HG02571 (cell line): ENCODE data around the gene EPS8.

Experiments used
- ATAC-seq: cut with Tn5 transposase; IDR thresholded peaks from one replicate; pipeline ENCODE4 v1.9.1; 2021; ENCODE audit warnings: mild to moderate bottlenecking, moderate library complexity; ENCODE audit not compliant: unreplicated experiment

The EPS8 gene

DNA sequence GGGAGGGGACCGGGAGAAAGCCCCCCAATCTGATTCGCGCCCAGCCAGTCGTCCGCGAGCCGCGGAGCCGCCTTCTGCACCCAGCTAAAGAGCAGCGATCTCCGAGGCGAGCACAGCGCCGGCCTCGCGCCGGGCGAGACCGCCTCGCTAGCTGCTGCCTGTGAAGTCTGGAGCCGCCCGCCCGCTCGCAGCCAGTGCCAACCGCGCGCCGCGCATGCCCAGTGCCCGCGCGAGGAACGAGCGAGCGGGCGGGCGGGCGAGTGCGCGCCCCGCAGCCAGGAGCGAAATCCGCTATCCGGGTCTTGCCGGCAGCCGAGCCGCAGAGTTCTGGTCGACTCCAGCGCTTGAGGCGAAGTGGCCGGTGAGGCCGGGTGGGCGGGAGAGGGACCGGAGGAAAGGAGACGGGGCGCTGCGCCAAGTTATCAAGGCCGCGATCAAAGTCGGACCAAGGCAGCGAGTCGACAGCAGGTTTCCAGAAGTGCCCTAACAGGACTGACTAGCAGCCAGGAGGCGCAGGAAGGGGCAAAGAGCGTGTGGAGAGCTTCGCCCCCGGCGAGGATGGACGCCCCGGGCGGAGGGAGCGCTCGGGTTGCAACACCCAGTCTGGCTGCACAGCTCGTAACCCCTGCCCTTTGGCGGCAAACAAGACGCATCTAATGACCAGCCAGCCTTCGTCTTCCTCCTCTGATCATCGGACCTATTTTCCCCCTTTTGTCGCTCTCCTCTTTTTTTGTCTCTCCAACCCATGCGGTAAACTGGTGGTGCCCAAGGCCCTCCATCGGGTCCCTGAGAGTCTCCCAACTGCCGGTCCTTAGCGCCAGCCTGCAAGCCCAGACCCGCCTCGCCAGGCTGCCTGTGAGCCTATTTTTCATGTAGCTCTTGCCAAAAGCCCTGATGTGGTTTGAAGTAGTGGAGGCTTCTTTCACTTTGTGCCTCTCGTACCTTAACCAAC, at the start of gene EPS8:
EPS8 (minus strand) TSS at position 169 of the 952 bp plus-strand sequence. CDS start 106,437 bp downstream, outside the sequence.
- peak; percentile 91 for ATAC-seq

DNA sequence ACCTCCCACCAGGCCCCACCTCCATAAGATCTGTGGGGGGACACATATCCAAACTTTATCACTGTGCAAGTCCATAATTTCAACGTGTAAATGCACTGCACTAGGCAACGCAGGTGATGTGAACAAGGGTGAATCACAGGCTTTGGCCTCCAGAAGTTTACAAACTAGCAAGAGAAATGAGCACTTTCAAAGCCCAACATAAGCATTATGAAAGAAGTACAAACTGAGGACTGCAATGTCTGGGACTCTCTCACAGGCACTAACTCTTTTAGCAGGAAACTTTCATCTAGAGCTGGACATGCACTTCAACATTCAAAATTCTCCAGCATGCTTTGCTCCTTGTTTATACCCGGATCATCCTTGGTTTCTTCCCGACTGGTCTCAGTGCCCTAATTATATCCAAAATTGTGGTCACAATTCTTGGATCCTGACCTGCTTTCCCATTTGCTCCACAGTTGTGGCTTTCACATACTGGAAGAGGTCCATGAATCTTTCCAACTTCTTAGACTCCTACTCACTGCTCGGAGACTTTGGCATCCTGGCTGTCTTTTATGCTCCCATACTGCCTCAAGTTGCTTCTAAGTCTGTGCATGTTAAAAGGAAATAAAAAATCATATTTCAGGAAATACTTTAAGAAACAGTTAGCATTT, 48.1 kb upstream of the EPS8 start:
- no peak for ATAC-seq

DNA sequence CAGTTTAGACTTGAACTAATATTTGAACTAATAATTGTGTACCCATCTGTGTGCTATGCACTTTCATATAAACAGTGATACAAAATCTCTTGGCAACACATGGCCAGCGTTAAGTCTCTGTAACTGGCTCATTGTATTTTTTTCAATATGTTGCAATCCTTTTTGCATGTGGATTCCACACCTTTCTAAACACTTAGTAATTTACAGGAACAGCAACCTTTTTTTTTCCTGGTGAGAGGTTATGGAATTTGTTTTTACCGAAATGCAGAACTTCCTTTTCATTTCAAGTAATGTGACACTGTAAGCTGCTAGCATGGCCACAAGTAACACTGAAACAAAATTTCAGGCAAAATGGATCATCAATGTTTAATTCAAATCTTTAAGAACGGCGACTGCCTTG, 45.4 kb upstream of the EPS8 start:
- no peak for ATAC-seq

DNA sequence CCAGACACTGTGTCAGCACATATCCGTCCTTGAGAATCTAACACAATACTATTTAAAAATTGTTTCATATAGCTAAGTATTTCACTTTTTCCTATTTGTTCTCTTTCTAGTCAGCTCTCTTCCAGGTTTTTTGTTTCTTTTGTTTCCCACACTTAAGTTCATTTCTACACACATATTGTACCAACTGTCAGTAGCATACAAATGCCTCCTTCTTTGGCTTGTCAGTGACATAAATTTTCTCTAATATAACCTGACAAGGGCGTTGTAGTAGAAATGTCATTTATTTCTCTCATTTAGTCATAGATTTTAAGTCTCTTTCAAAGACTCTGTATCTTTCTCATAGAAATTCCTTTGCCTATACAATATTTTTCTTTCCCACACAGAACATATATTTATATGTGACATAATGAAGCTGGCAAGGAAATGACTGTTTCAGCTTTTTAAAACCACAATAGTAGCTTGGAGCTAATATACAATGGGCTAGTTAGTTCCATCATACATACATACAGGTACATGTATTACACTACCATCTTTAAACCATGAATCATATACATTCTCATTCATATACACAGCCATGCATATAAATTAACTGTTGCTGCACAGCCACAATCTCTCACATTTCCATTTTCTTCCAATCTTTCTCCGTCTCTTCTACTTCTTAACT, 42.3 kb upstream of the EPS8 start:
- ATAC-seq, result no peak

DNA sequence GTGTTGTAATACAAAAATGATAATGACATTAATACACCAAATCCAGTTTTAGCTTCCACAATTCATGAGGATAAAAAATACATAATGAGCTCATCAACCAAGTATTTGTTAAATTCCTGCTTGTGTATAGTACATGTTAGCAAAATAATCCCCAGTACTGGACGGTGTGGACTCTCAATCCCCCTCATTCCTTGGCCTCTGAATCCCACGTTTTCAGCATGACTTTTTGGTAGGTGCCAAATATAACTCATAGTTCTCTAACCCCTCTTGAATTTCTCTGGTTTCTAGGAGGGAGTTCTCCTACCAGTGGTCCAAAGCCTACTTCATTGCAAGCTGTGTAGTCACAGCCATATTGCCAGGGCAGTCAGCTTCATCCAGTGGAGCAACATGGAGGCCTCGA, 41.4 kb upstream of the EPS8 start:
- no peak for ATAC-seq

DNA sequence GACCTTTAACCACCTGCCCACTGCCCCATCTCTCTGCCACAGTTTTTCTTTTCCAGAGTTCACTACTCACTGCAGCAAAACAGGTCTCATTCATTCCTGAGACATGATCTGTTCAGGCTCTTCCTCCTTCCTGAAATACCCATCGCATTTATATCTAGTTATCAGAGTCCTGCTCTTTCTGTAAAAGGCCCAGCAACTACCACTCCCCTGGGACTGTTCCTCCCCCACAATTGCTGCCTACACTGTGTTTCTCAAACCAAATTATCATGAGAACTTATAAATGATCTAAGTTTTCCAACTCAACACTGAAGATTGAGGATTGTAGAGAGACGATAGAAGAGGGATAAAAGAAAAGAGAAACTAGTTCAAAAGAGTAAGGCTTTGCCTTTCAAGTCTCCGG, 40.8 kb upstream of the EPS8 start:
- ATAC-seq, result no peak

DNA sequence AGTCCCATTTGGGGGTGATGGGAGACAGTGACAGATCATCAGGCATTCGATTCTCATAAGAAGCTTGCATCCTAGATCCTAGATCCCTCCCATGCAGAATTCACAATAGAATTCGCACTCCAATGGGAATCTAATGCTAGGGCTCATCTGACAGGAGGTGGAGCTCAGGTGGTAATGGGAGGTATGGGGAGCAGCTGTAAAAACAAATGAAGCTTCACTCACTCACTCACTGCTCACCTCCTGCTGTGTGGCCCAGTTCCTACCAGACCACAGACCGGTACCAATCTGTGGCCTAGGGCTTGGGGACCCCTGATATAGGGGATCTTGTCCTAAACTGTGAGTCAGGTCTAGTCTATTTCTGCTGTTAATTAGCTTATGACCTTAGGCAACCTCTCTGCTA, 40.1 kb upstream of the EPS8 start:
- no peak for ATAC-seq

DNA sequence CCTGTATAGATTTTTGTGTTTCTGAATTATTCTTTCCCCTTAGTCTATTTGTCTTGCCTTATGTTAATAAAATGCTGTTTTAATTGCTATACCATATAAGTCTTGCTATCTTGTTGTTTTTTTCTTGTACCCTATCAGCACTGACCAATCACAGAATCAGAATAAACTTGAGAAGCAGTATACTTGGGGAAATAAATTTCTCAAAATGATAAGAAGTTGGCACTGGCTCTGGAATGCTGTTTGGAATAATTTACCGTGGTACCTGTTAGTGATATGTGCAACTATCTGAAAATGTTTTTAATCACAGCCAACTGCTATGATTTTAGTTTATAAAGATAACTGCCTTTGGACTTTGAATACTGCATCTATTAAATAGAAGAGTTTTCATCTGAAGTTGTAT, 37.9 kb upstream of the EPS8 start:
- no peak for ATAC-seq

DNA sequence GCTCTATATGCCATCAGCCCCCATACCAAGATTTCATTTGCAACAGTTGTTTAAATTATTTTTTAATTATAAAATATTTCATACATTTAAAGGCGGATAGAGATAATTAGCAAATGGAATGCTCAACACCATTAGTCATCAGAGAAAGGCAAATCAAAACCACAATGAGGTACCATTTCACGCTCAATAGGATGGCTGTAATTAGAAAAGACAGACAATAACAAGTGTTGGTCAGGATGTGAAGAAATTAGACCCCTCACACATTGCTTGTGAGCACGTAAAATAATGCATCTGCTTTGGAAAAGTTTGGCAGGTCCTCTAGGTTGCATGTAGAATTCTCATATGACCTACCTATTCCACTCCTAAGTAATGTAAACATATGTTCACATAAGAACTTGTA, 35.3 kb upstream of the EPS8 start:
- no peak for ATAC-seq

DNA sequence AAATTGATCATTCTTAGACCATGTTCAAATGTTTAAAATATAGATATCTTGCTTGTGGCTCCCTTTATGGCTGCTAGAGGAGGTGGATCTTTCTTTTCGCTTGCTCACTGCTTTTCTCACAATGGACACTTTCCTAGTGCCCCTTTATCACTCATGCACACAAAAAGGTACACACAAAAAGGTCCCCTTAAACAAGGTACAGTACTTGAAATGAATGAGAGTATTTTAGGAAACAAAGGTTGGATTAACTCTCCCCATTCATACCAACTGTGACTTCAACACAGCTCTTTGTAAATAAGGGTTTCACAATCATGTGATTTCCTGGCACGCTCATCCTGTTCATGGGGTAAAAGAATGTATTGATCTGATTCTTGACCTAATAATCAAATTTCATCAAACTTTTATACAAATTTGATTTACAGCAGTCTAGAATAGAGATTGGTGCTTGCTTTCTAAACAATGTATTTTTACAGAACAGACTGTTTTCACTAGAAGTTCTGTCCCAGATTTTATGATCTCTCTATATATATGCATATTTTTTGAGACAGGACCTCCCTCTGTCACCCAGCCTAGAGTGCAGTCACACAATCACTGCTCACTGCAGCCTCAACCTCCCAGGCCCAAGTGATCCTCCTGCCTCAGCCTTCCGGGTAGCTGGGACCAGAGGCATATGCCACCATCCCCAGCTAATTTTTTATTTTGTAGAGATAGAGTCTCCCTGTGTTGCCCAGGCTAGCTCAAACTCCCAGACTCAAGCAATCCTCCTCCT, 34.4 kb upstream of the EPS8 start:
- no peak for ATAC-seq

DNA sequence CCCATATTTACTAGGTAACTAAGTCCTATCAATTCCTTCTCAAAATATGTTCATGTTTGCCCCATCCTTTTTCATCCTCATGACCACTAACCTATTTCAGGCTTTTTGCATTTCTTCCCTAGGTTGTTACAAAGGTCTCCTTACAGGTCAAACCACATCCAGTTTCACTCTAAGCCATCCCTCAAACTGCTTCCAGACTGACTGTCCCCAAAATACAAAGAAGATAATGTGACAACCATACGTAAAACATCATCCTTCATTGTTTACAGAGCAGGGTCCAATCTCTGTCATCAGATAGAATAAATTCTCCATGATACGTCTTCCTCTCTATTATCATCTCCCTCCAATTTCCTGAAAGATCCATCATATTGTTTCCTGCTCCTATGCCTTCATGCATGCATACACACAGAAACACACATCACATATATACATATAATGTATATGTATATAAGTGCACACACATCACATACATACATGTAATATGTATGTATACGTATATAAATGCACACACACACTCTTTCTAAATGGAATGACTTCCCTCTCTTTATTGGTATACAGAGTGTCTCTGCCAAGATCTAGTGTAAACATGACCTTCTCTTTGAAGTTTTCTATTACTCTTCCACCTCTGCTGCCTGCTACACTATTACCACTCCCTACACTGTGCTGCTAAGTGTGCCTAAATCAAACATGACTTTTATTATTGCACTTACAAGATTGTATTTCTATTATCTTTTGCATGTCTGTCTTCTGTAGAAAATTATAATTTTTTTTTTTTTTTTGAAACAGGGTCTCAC, 30.7 kb upstream of the EPS8 start:
- no peak for ATAC-seq

DNA sequence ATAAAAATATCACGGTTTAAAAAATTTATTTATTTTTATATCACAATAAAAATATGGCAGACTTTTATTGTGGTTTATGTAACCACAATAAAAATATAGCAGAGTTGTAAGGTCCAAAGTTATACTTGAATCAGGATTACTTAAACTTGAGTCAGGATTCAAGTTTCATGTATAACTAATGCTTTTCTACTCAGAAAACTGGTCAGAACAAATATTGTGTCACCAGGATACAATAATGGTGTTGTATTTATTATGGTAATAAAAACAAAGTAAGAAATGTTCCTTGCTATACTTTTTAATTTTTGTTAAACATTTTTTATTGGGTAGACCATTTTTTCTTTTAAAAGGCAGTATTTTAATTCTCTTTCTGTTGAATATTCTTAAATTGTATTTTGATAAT, 29.2 kb upstream of the EPS8 start:
- ATAC-seq, result no peak

DNA sequence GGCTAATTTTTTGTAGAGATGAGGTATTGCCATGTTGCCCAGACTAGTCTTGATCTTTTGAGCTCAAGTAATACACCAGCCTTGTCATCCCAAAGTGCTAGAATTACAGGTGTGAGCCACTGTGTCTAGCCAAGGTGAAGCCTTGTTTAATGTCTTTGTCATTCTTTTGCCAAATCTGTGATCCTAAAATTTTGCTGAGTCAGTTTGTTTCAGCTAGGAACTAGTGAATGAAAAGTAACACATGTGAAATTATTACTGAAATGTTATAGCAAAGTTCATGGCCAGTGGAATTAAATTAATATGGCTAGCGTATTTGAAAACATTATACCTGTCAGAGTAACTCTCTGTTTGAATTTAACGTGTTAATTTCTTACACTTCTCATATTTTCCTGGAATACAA, 26.5 kb upstream of the EPS8 start:
- no peak for ATAC-seq

DNA sequence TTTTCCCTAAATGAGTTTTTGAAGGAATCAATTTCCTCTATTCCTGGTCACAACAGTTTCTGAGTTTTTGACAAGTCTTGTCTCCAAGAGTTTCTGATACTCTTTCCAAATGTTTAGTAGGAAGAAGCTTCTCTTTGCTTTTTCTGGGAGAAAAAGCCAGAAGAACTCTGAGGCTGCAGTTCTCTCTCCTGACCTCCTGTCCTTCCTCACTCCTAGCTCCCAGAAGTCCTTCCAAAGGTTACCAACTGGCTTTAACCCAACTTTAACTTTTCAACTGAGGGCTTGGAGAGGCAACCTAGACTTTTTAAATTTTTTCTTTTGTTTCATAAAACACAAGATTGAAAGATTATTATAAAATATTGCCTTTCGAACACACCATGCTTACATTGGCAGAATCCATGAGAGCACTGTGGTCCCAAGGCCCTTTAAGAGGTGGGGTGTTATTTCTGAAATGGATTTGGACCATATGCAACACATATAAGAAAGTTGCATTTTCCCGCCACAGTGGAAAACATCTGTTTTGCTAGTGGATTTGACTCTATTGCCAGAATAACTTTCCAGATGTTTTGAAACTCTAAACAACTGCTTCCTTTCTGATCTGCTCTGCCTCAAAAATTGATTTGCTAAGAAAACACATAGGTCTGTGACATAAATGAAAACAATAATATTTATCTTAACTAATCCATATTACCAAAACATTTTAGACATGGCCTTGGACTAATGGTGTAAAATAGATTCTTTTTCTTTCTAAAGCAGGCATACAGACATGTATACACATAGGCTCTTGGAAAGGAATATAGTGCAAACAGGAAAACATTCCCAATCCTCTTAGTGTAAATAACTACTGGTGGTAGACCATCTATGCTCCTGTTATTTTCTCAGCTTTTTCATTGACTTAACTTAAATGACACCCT, 22.3 kb upstream of the EPS8 start:
- ATAC-seq, result no peak

DNA sequence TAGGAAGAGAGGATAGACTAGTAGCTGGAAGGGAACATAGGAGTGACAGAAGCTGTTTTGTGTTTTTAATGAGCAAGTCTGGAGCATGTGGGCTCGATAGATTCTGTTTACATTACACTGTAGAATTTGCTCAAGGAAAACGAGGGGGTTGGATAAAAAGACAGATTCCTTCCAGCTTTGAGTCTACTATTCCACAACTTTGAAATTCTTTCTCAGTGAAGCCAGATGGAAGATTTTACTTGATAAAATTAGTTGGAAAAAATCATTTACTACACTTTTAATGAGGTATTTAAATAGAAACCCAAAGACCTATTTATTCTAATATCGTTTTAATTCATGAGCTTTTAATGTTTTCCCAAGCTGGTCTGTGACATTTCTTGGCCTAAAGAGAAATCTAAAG, 19.5 kb upstream of the EPS8 start:
- ATAC-seq, result no peak

DNA sequence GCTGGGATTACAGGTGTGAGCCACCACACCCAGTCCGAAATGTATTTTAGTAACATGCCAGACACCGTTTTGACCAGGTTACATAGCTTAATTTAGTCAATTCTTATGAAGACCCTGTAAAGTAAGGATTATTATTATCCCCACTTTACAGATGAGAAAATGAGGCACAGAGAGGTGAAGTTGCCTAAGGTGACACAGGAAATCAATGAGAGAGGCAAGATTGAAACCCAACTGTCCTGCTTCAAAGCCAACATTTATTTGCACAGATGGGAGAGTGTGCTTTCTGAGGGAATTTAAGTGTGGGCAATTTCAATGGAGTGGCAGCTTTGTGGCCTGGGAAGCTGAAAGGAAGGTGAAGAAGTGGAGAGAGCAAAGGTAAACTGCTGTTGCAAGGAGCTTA, 19.1 kb upstream of the EPS8 start:
- no peak for ATAC-seq

DNA sequence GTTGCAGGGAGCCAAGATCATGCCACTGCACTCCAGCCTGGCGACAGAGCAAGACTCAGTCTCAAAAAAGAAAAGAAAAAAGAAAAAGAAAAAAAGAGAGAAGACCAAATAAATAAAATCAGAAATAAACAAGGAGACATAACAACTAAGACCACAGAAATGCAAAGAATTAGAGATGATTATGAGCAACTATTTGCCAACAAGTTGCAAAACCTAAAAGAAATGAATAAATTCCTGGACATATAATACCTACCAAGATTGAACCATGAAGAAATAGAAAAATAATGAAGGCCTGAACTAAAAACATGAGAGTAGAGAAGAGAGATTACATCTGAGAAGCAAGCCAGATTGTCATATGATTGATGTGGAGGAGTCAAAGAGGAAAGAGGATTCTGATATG, 17.6 kb upstream of the EPS8 start:
- no peak for ATAC-seq

DNA sequence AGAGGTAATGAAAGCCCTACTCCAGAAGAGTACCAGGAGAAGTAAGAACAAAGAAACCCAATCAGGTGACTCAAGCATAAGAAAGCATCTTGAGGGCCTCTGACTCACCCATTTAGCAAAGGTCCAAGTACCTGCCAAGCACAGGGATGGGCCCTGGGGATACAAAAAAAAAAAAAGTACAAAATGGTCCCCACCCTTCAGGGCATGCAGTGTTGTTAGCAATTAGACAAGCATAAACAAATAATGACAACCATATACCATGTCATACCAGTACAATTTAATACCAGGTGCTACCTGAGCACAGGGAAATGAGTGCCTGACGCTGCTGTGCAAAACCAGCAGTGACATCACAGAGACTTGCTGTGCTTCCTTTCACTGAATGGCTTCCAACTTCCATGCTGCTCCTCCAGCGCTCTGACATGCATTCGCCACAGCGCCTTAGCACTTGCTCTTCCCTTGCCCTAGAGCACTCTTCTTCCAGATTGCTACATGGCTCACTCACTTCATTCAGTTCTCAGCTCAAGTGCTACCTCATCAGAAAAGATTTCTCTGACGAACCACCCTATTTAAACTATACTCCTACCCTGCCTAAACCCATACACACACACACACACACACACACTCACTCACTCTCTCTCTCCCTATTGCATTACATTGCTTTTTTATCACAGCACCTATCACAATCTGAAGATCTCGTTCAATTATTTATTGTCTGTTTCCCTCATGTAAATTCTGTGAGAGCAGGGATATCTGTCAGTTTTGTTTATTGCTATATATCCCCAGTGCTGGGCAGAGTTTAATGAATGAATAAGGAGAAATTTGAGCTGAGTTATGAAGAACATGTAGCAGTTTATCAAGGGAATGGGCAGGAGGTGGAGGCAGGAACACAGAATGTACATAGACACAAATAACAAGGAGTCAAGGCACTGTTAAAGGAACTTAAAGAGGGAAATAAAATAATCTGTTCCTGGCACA, 12.9 kb upstream of the EPS8 start:
- ATAC-seq, result no peak
